ENCODE measurements around the gene PPP4R2. TPM values are rescaled to one million over a fixed set of nuclear protein-coding genes. Genes with fewer than 3 reads are reported as not detected.

The PPP4R2 gene
- total RNA-seq, 1 donor from 2014 or later = 65.7 TPM

DNA sequence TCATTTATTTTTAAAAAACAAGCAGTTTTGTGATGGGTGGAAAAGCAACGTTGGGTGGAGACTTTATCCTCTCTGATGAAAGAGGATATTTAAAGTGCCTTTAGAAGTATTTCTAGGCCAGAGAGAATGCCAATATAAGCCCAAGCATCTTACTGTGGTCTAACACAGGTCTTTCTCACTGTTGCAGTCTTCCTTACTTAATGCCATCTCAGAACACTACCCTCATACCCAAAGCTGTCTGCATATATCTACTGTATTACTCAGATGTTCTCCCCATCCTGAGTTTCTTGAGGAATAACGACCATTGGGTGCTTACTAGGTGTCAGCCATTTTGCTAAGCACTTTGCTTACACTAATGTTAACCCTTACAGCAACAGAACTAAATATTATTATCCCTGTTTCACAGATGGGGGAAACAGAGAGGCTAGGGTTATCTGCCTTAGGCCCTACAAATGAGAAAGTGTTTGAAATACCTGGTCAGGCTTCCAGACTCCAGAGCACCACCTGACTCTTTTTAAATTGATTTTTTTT lies 35.0 kb downstream of the PPP4R2 start:
- no peak for TF ChIP-seq CTCF (IDR thresholded peaks at IDR 0.05)
- intact Hi-C loops (cut with DNase I) = no loop called here
- no peaks in the 10 kb centered on the region for H3K9me3 ChIP-seq
- H3K27ac ChIP-seq = no peak overlapping the region
- no peak for DNase-seq
- no peaks in the 10 kb centered on the region for H3K36me3 ChIP-seq
- H3K4me1 ChIP-seq = peaks cover 18% of the 10 kb centered on the region
- no peak for ATAC-seq
- no peaks in the 10 kb centered on the region for H3K27me3 ChIP-seq (ENCODE audit: low read depth)
- H3K4me3 ChIP-seq = no peak overlapping the region

- no peak for TF ChIP-seq CTCF (IDR thresholded peaks at IDR 0.05)
- intact Hi-C loops (cut with DNase I) = no loop called here
- ATAC-seq (no peak), DNase-seq (no peak)
- Histone ChIP-seq H3K27ac (no peak overlapping the region), H3K9me3 (no peaks in the 10 kb centered on the region), H3K4me3 (no peak overlapping the region), H3K36me3 (no peaks in the 10 kb centered on the region), H3K27me3 (ENCODE audit: low read depth) (no peaks in the 10 kb centered on the region), H3K4me1 (peaks cover 19% of the 10 kb centered on the region)
Measured at GRCh38 chr3:73036694-73037591, 40.3 kb downstream of the PPP4R2 start.

DNA sequence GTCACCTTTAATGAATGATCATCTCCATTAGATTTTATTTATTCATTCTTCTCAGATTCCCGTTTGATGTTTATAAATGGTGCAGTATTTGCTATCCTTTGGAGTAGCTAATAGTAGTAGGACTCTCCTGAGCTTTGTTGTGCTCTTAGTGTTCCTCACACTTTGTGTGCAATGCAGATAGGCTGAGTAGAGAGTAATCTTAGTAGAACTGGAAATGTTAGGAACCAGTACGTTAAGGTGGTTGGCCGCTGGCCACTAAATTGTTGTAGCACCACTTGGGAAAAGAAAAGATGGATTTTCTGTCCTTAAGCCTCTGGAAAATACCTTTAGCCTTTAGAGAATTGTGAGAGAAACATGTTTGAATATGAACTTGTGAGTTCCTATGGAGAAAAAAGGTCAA lies 44.9 kb downstream of the PPP4R2 start:
- H3K27ac ChIP-seq = no peak overlapping the region
- H3K9me3 ChIP-seq = no peaks in the 10 kb centered on the region
- ATAC-seq (peak; percentile 69 to 76), DNase-seq (no peak)
- intact Hi-C loops (cut with DNase I) = no loop called here
- H3K27me3 ChIP-seq (ENCODE audit: low read depth) = no peaks in the 10 kb centered on the region
- TF ChIP-seq CTCF (IDR thresholded peaks at IDR 0.05) = no peak
- H3K36me3 ChIP-seq = no peaks in the 10 kb centered on the region
- peaks cover 38% of the 10 kb centered on the region for H3K4me1 ChIP-seq
- no peak overlapping the region for H3K4me3 ChIP-seq

- ATAC-seq (no peak), DNase-seq (no peak)
- H3K9me3 ChIP-seq = no peaks in the 10 kb centered on the region
- peaks cover 27% of the 10 kb centered on the region for H3K4me1 ChIP-seq
- no peak for TF ChIP-seq CTCF (IDR thresholded peaks at IDR 0.05)
- H3K27me3 ChIP-seq (ENCODE audit: low read depth) = no peaks in the 10 kb centered on the region
- intact Hi-C loops (cut with DNase I) = no loop called here
- H3K4me3 ChIP-seq = no peak overlapping the region
- H3K36me3 ChIP-seq = peaks cover 8% of the 10 kb centered on the region
- H3K27ac ChIP-seq = no peak overlapping the region
Measured at GRCh38 chr3:73043414-73043813, 46.8 kb downstream of the PPP4R2 start.

GRCh38 chr3:73045391-73045790 lies 48.8 kb downstream of the PPP4R2 start:
- intact Hi-C loops (cut with DNase I) = no loop called here
- H3K4me3 ChIP-seq = no peak overlapping the region
- H3K27me3 ChIP-seq (ENCODE audit: low read depth) = no peaks in the 10 kb centered on the region
- no peak for ATAC-seq
- no peak for TF ChIP-seq CTCF (IDR thresholded peaks at IDR 0.05)
- H3K27ac ChIP-seq = no peak overlapping the region
- no peak for DNase-seq
- H3K36me3 ChIP-seq = peaks cover 15% of the 10 kb centered on the region
- H3K4me1 ChIP-seq = peaks cover 27% of the 10 kb centered on the region
- no peaks in the 10 kb centered on the region for H3K9me3 ChIP-seq
